ENCODE data around the gene UQCRC1. TPM values are rescaled to one million over a fixed set of nuclear protein-coding genes. Genes with fewer than 3 reads are reported as not detected.
A peak's percentile ranks its signal among the peaks of the same experiment; 100 is the strongest.

Gene UQCRC1
- total and polyA plus RNA-seq, 4 experiments from 2014 or later = 73.7 to 313 (median 122) TPM

- DNase-seq = peak in 1 of 5 donors; percentile 16
- no peaks in the 10 kb centered on the region for H3K27me3 ChIP-seq (ENCODE audit: insufficient read depth, low read length)
- no peaks in the 10 kb centered on the region for H3K27me3 Mint-ChIP-seq
- peaks cover 4 to 29% (median 16%) of the 10 kb centered on the region in 4 donors for H3K4me1 Mint-ChIP-seq
- no peak overlapping the region for H3K27ac ChIP-seq (ENCODE audit: low read depth, low read length)
- no peaks in the 10 kb centered on the region for H3K36me3 Mint-ChIP-seq
- no peak overlapping the region for H3K27ac Mint-ChIP-seq
- no peak overlapping the region for H3K4me3 Mint-ChIP-seq
- no peaks in the 10 kb centered on the region for H3K36me3 ChIP-seq (ENCODE audit: insufficient read depth, low read length)
- ChIA-PET POLR2A (ENCODE audit: partially characterized antibody) (interaction anchor here (0.9 kb wide), 1 partner anchor 97 kb away, joined by 3 read pairs; no protein-coding TSS in a partner anchor), CTCF (ENCODE audit: partially characterized antibody) (interaction anchor here (18.1 kb wide), 1 partner anchor 159 kb away, joined by 330 read pairs; no protein-coding TSS in a partner anchor)
- peaks cover 0 to 3% (median 0%) of the 10 kb centered on the region in 8 donors for H3K9me3 Mint-ChIP-seq
- peaks cover 18% of the 10 kb centered on the region for H3K4me1 ChIP-seq (ENCODE audit: insufficient read depth, low read length)
- H3K9me3 ChIP-seq (ENCODE audit: control insufficient read depth in 1 of 2, low read length in 2 of 2) = no peaks in the 10 kb centered on the region
- intact Hi-C loops (cut with micrococcal nuclease) = no loop called here
- H3K4me3 ChIP-seq (ENCODE audit: low read length in 2 of 2) = no peak overlapping the region
Measured at GRCh38 chr3:48561045-48561736, 48.3 kb downstream of the UQCRC1 start.

- Mint-ChIP-seq H3K36me3 (no peaks in the 10 kb centered on the region), H3K27ac (no peak overlapping the region), H3K9me3 (peaks cover 0 to 3% (median 0%) of the 10 kb centered on the region in 8 donors), H3K27me3 (no peaks in the 10 kb centered on the region), H3K4me1 (peaks cover 5 to 29% (median 17%) of the 10 kb centered on the region in 4 donors), H3K4me3 (no peak overlapping the region)
- intact Hi-C loops (cut with micrococcal nuclease) = no loop called here
- POLR2A ChIA-PET (ENCODE audit: partially characterized antibody) = no interaction called here
- no peaks in the 10 kb centered on the region for H3K27me3 ChIP-seq (ENCODE audit: insufficient read depth, low read length)
- no peak overlapping the region for H3K4me3 ChIP-seq (ENCODE audit: low read length in 2 of 2)
- CTCF ChIA-PET (ENCODE audit: partially characterized antibody) = interaction anchor here (18.1 kb wide), 1 partner anchor 159 kb away, joined by 330 read pairs; no protein-coding TSS in a partner anchor
- no peaks in the 10 kb centered on the region for H3K36me3 ChIP-seq (ENCODE audit: insufficient read depth, low read length)
- H3K4me1 ChIP-seq (ENCODE audit: insufficient read depth, low read length) = peaks cover 23% of the 10 kb centered on the region
- no peak overlapping the region for H3K27ac ChIP-seq (ENCODE audit: low read depth, low read length)
- H3K9me3 ChIP-seq (ENCODE audit: control insufficient read depth in 1 of 2, low read length in 2 of 2) = no peaks in the 10 kb centered on the region
- DNase-seq = peak in 1 of 5 donors; percentile 10
Measured at GRCh38 chr3:48560648-48561018, 48.8 kb downstream of the UQCRC1 start.

- H3K27me3 Mint-ChIP-seq = no peaks in the 10 kb centered on the region
- intact Hi-C loops (cut with micrococcal nuclease) = loop anchor here (1.0 to 5.0 kb wide), 4 partner anchors 51 to 366 kb away; partner anchors contain the start of gene UQCRC1
- H3K27ac Mint-ChIP-seq = peak overlapping the region in 2 of 7 donors; percentile 49 to 84
- no peaks in the 10 kb centered on the region for H3K36me3 Mint-ChIP-seq
- Histone ChIP-seq H3K4me1 (ENCODE audit: insufficient read depth, low read length) (peaks cover 23% of the 10 kb centered on the region), H3K36me3 (ENCODE audit: insufficient read depth, low read length) (no peaks in the 10 kb centered on the region), H3K4me3 (ENCODE audit: low read length in 2 of 2) (no peak overlapping the region), H3K9me3 (ENCODE audit: control insufficient read depth in 1 of 2, low read length in 2 of 2) (no peaks in the 10 kb centered on the region), H3K27me3 (ENCODE audit: insufficient read depth, low read length) (no peaks in the 10 kb centered on the region), H3K27ac (ENCODE audit: low read depth, low read length) (no peak overlapping the region)
- ChIA-PET POLR2A (ENCODE audit: partially characterized antibody) (interaction anchor here (1.1 to 2.5 kb wide), 4 partner anchors 50 to 158 kb away, joined by 3 to 13 read pairs (median 8); partner anchors contain the start of genes CCDC51 and TMA7), CTCF (ENCODE audit: partially characterized antibody) (interaction anchor here (1.0 to 18.1 kb wide), 15 partner anchors 9 to 157 kb away, joined by 3 to 330 read pairs (median 4); partner anchors contain the start of genes CCDC51 and SLC26A6)
- H3K4me1 Mint-ChIP-seq = peaks cover 5 to 27% (median 17%) of the 10 kb centered on the region in 4 donors
- H3K4me3 Mint-ChIP-seq = peak overlapping the region in 6 of 8 donors; percentile 31 to 87 (median 54)
- peaks cover 0 to 3% (median 0%) of the 10 kb centered on the region in 8 donors for H3K9me3 Mint-ChIP-seq
- peak in 1 of 5 donors; percentile 38 for DNase-seq
Measured at GRCh38 chr3:48558493-48559134, 50.8 kb downstream of the UQCRC1 start.

GRCh38 chr3:48556796-48557626 lies 52.4 kb downstream of the UQCRC1 start, which contains the start of gene PFKFB4:
Gene PFKFB4 (minus strand): TSS chr3:48556803. CDS start chr3:48556777, 26 bp downstream.
- H3K9me3 Mint-ChIP-seq = peaks cover 0 to 4% (median 0%) of the 10 kb centered on the region in 8 donors

GRCh38 chr3:48555949-48556795 lies 53.3 kb downstream of the UQCRC1 start:
- Mint-ChIP-seq H3K27me3 (no peaks in the 10 kb centered on the region), H3K36me3 (no peaks in the 10 kb centered on the region), H3K4me1 (peaks cover 5 to 22% (median 17%) of the 10 kb centered on the region in 4 donors), H3K4me3 (peak overlapping the region; percentile 77 to 96 (median 87)), H3K27ac (peak overlapping the region in 6 of 7 donors; percentile 66 to 89 (median 81)), H3K9me3 (peaks cover 0 to 4% (median 0%) of the 10 kb centered on the region in 8 donors)
- no peaks in the 10 kb centered on the region for H3K27me3 ChIP-seq (ENCODE audit: insufficient read depth, low read length)
- DNase-seq = no peak
- H3K36me3 ChIP-seq (ENCODE audit: insufficient read depth, low read length) = no peaks in the 10 kb centered on the region
- ChIA-PET CTCF (ENCODE audit: partially characterized antibody) (interaction anchor here (0.6 to 18.1 kb wide), 17 partner anchors 7 to 1403 kb away, joined by 3 to 330 read pairs (median 3); partner anchors contain the start of genes CCDC51, TMA7 and UQCRC1), POLR2A (ENCODE audit: partially characterized antibody) (interaction anchor here (0.7 to 2.7 kb wide), 11 partner anchors 9 to 784 kb away, joined by 3 to 14 read pairs (median 4); partner anchors contain the start of genes ATRIP, CCDC51, SLC26A6 and TMA7)
- H3K9me3 ChIP-seq (ENCODE audit: control insufficient read depth in 1 of 2, low read length in 2 of 2) = no peaks in the 10 kb centered on the region
- peaks cover 23% of the 10 kb centered on the region for H3K4me1 ChIP-seq (ENCODE audit: insufficient read depth, low read length)
- H3K27ac ChIP-seq (ENCODE audit: low read depth, low read length) = peak overlapping the region; percentile 39
- intact Hi-C loops (cut with micrococcal nuclease) = loop anchor here (2.0 to 5.0 kb wide), 4 partner anchors 89 to 364 kb away; partner anchors contain the start of gene ZNF589
- H3K4me3 ChIP-seq (ENCODE audit: low read length in 2 of 2) = peak overlapping the region; percentile 29 to 41

More at GRCh38 chr3:48556796-48557626, 52.4 kb downstream of the UQCRC1 start, which contains the start of gene PFKFB4:
- Mint-ChIP-seq H3K27ac (peak within 1 kb of the TSS; percentile 66 to 89 (median 78)), H3K27me3 (no peaks in the 10 kb centered on the region), H3K4me1 (peaks cover 5 to 22% (median 17%) of the 10 kb centered on the region in 4 donors), H3K4me3 (peak within 1 kb of the TSS; percentile 77 to 96 (median 87)), H3K36me3 (no peaks in the 10 kb centered on the region)
- Histone ChIP-seq H3K4me3 (ENCODE audit: low read length in 2 of 2) (peak within 1 kb of the TSS; percentile 69 to 82), H3K9me3 (ENCODE audit: control insufficient read depth in 1 of 2, low read length in 2 of 2) (no peaks in the 10 kb centered on the region), H3K4me1 (ENCODE audit: insufficient read depth, low read length) (peaks cover 23% of the 10 kb centered on the region), H3K27me3 (ENCODE audit: insufficient read depth, low read length) (no peaks in the 10 kb centered on the region), H3K27ac (ENCODE audit: low read depth, low read length) (peak within 1 kb of the TSS; percentile 39), H3K36me3 (ENCODE audit: insufficient read depth, low read length) (no peaks in the 10 kb centered on the region)
- intact Hi-C loops (cut with micrococcal nuclease) = loop anchor here (1.0 to 5.0 kb wide), 8 partner anchors 78 to 365 kb away; partner anchors contain the start of genes CCDC51, IP6K2, NME6 and SLC26A6
- peak; percentile 99 to 100 (median 100) for DNase-seq
- ChIA-PET POLR2A (ENCODE audit: partially characterized antibody) (interaction anchor here (0.5 to 2.7 kb wide), 14 partner anchors 10 to 783 kb away, joined by 3 to 14 read pairs (median 4); partner anchors contain the start of genes ATRIP, CCDC51, SLC26A6 and TMA7), CTCF (ENCODE audit: partially characterized antibody) (interaction anchor here (0.6 to 18.1 kb wide), 16 partner anchors 8 to 1402 kb away, joined by 3 to 330 read pairs (median 4); partner anchors contain the start of genes CCDC51, TMA7 and UQCRC1)
